IMR-90 (cell line): Measurements from ENCODE around the gene SNAPC2. TPM values are rescaled to one million over a fixed set of nuclear protein-coding genes. Genes with fewer than 3 reads are reported as not detected.

Experiments
- ATAC-seq: fragments of 200-7000 bp; cut with Tn5 transposase; 2 replicates; pipeline ENCODE4 v1.9.1; 2020; ENCODE audit warnings: low read depth, mild to moderate bottlenecking, moderate library complexity
- BruUV-seq: library from RNA; stranded (reverse); fragments of 400-500 nt; replicated peaks from 2 replicates; lab custom pipeline; 2021; lab: Mats Ljungman, UMichigan
- CTCF ChIA-PET: fragments of 300-600 bp; formaldehyde crosslinking; extraction: SDS; loops from one replicate; lab custom pipeline; 2021; ENCODE audit warnings: antibody characterized with exemption; lab: Yijun Ruan, JAX
- POLR2A ChIA-PET: fragments of 300-600 bp; sonication (Branson Sonifier 250); formaldehyde crosslinking; loops from one replicate; lab custom pipeline; 2022; ENCODE audit warnings: antibody characterized with exemption; ENCODE audit not compliant: unreplicated experiment; lab: Charles Lee
- DNase-seq: peaks from one replicate; pipeline ENCODE4 v3.0.0; 2013
- H2AFZ ChIP-seq: replicated peaks from 2 replicates; pipeline ENCODE3; 2013; ENCODE audit warnings: low read length, mild to moderate bottlenecking; ENCODE audit not compliant: poor library complexity
- H2AK5ac ChIP-seq: 2 replicates; pipeline ENCODE4 v1.6.1; 2013; ENCODE audit warnings: low read depth, low read length, inconsistent platforms
- H2AK9ac ChIP-seq: replicated peaks from 2 replicates; pipeline ENCODE3; 2013; ENCODE audit warnings: mild to moderate bottlenecking, low read depth, low read length, moderate library complexity; ENCODE audit not compliant: poor library complexity
- H2BK120ac ChIP-seq: 2 replicates; pipeline ENCODE4 v1.6.1; 2013; ENCODE audit warnings: low read depth, low read length, inconsistent platforms
- H2BK15ac ChIP-seq: 3 replicates; pipeline ENCODE4 v1.6.1; 2013; ENCODE audit warnings: low read depth, low read length, inconsistent platforms
- H2BK20ac ChIP-seq: 2 replicates; pipeline ENCODE4 v1.6.1; 2013; ENCODE audit warnings: low read depth, mild to moderate bottlenecking, inconsistent platforms, low read length, moderate library complexity
- H2BK5ac ChIP-seq: 2 replicates; pipeline ENCODE4 v1.6.1; 2013; ENCODE audit warnings: mild to moderate bottlenecking, low read depth, low read length, inconsistent platforms; ENCODE audit not compliant: poor library complexity, severe bottlenecking
- H3K14ac ChIP-seq: replicated peaks from 2 replicates; pipeline ENCODE4 v1.6.1; 2013; ENCODE audit warnings: low read depth, low read length, inconsistent platforms
- H3K18ac ChIP-seq: 2 replicates; pipeline ENCODE4 v1.6.1; 2013; ENCODE audit warnings: low read depth, low read length, control low read depth
- H3K23ac ChIP-seq: 2 replicates; pipeline ENCODE4 v1.6.1; 2013; ENCODE audit warnings: low read depth, low read length, inconsistent platforms
- H3K27ac ChIP-seq: 2 replicates; pipeline ENCODE4 v1.5.1; 2013; ENCODE audit warnings: mild to moderate bottlenecking, control low read depth, low read length; ENCODE audit not compliant: insufficient read depth
- H3K27me3 ChIP-seq: 2 replicates; pipeline ENCODE4 v1.6.1; 2013; ENCODE audit warnings: low read length; ENCODE audit not compliant: control insufficient read depth, insufficient read depth
- H3K36me3 ChIP-seq: 2 replicates; pipeline ENCODE4 v1.6.1; 2013; ENCODE audit warnings: low read length, mixed read lengths; ENCODE audit not compliant: control insufficient read depth, insufficient read depth
- H3K4ac ChIP-seq: 2 replicates; pipeline ENCODE4 v1.6.1; 2013; ENCODE audit warnings: low read depth, low read length, inconsistent platforms
- H3K4me1 ChIP-seq: 2 replicates; pipeline ENCODE4 v1.6.1; 2013; ENCODE audit warnings: low read length, mixed read lengths; ENCODE audit not compliant: control insufficient read depth, insufficient read depth
- H3K4me2 ChIP-seq: 2 replicates; pipeline ENCODE4 v1.6.1; 2013; ENCODE audit warnings: low read depth, mild to moderate bottlenecking, control low read depth, low read length, moderate library complexity
- H3K4me3 ChIP-seq: 2 replicates; pipeline ENCODE4 v1.5.1; 2013; ENCODE audit warnings: low read depth, mild to moderate bottlenecking, control low read depth, low read length, moderate library complexity; ENCODE audit not compliant: insufficient read depth
- H3K56ac ChIP-seq: 2 replicates; pipeline ENCODE4 v1.6.1; 2013; ENCODE audit warnings: low read length, inconsistent platforms; ENCODE audit not compliant: insufficient read depth; ENCODE audit errors: extremely low read depth
- H3K79me1 ChIP-seq, 2 experiments: 2 replicates each; pipeline ENCODE4 v1.6.1; 2013; ENCODE audit warnings: low read length in 2 of 2, inconsistent platforms in 1 of 2, low read depth in 1 of 2
- H3K9ac ChIP-seq: 2 replicates; pipeline ENCODE4 v1.6.1; 2013; ENCODE audit warnings: low read depth, low read length, control low read depth
- H3K9me1 ChIP-seq: 2 replicates; pipeline ENCODE4 v1.6.1; 2013; ENCODE audit warnings: low read length, inconsistent platforms; ENCODE audit not compliant: insufficient read depth
- H3K9me3 ChIP-seq: 2 replicates; pipeline ENCODE4 v1.6.1; 2013; ENCODE audit warnings: low read length; ENCODE audit not compliant: control insufficient read depth, insufficient read depth
- H4K20me1 ChIP-seq: 2 replicates; pipeline ENCODE4 v1.6.1; 2013; ENCODE audit warnings: low read length, inconsistent platforms; ENCODE audit not compliant: insufficient read depth
- H4K5ac ChIP-seq: 2 replicates; pipeline ENCODE4 v1.6.1; 2013; ENCODE audit warnings: mild to moderate bottlenecking, low read depth, low read length, control low read depth
- H4K8ac ChIP-seq, 2 experiments: 2 replicates each; pipeline ENCODE4 v1.6.1; 2013; ENCODE audit warnings: low read depth in 2 of 2, low read length in 2 of 2, control low read depth in 1 of 2, inconsistent platforms in 1 of 2
- H4K91ac ChIP-seq: 2 replicates; pipeline ENCODE4 v1.6.1; 2013; ENCODE audit warnings: low read depth, low read length, inconsistent platforms; ENCODE audit not compliant: insufficient read depth
- BHLHE40 ChIP-seq: fragments of 150-350 bp; IDR thresholded peaks from 2 replicates; pipeline ENCODE4 v1.6.1; 2016; ENCODE audit warnings: mild to moderate bottlenecking, low read depth, low read length
- CEBPB ChIP-seq: IDR thresholded peaks from 2 replicates; pipeline ENCODE4 v1.6.1; 2012; ENCODE audit warnings: low read depth, low read length, improper control_type of control experiment
- CHD1 ChIP-seq: IDR thresholded peaks from 2 replicates; pipeline ENCODE4 v1.6.1; 2012; ENCODE audit warnings: low read depth, low read length, improper control_type of control experiment
- CTCF ChIP-seq: conservative IDR thresholded peaks from 2 replicates; pipeline ENCODE4 v1.5.1; 2012; ENCODE audit warnings: mild to moderate bottlenecking, low read depth, low read length, improper control_type of control experiment
- FOS ChIP-seq: fragments of 150-350 bp; IDR thresholded peaks from 2 replicates; pipeline ENCODE4 v1.6.1; 2016; ENCODE audit warnings: low read depth, low read length
- NFE2L2 ChIP-seq: fragments of 150-350 bp; IDR thresholded peaks from 2 replicates; pipeline ENCODE4 v1.6.1; 2016; ENCODE audit warnings: low read depth, mild to moderate bottlenecking, low read length
- POLR2A ChIP-seq: IDR thresholded peaks from 2 replicates; pipeline ENCODE4 v1.6.1; 2012; ENCODE audit warnings: mild to moderate bottlenecking, low read depth, low read length
- RAD21 ChIP-seq: IDR thresholded peaks from 2 replicates; pipeline ENCODE4 v1.6.1; 2012; ENCODE audit warnings: low read length, improper control_type of control experiment
- RCOR1 ChIP-seq: IDR thresholded peaks from 2 replicates; pipeline ENCODE4 v1.6.1; 2012; ENCODE audit warnings: mild to moderate bottlenecking, low read length, improper control_type of control experiment; ENCODE audit not compliant: insufficient replicate concordance
- WGBS, 2 experiments: methylation state at CpG; one replicate each; pipeline versions ENCODE4 v1.1.5 to v1.1.7; 2013; ENCODE audit warnings: missing lambda C conversion rate in 2 of 2; ENCODE audit not compliant: insufficient read length in 1 of 2; ENCODE audit errors: extremely low coverage in 2 of 2; 5-methylcytosine and 5-hydroxymethylcytosine counted together
- dilution Hi-C: fragments of 300-500 bp; cut with HindIII; formaldehyde crosslinking; loops from one replicate; pipeline ENCODE4 v1.14.3; 2018; ENCODE audit warnings: low sequenced_read_pairs; ENCODE audit not compliant: unreplicated experiment
- in situ Hi-C: fragments of 300-500 bp; cut with MboI; formaldehyde crosslinking; loops from 3 replicates; pipeline ENCODE4 v1.14.3; 2019; ENCODE audit warnings: low sequenced_read_pairs, inconsistent platforms, mixed read lengths
- intact Hi-C: fragments of 100-400 bp; cut with micrococcal nuclease; formaldehyde crosslinking; loops from 2 replicates; pipeline ENCODE4 v1.10.0; 2022
- polyA plus RNA-seq, 3 experiments: library from polyadenylated mRNA; depleted of rRNA; stranded (reverse); fragments of >200 nt; gene quantifications; 2 replicates each; pipeline ENCODE4 v1.2.3, GENCODE V29; 2012; ENCODE audit warnings: low replicate concordance in 1 of 3
- total RNA-seq: library from RNA; depleted of rRNA; stranded (reverse); fragments of >200 nt; gene quantifications from 2 replicates; pipeline ENCODE4 v1.2.3, GENCODE V29; 2012

The SNAPC2 gene
- total and polyA plus RNA-seq, 2 of the 4 experiments (the other 2 are of a cell fraction) = 12.5 to 29.2 TPM

GRCh38 chr19:7899751-7900378, 20.3 kb upstream of the SNAPC2 start:
- H2AK5ac ChIP-seq = no peak overlapping the region
- no peak overlapping the region for H4K8ac ChIP-seq
- H2AFZ ChIP-seq = no peak overlapping the region
- no peak overlapping the region for H3K9ac ChIP-seq
- peaks cover 7% of the 10 kb centered on the region for H3K4me1 ChIP-seq
- H2BK120ac ChIP-seq = no peak overlapping the region
- H2AK9ac ChIP-seq = no peak overlapping the region
- dilution Hi-C loops = no loop called here
- peaks cover 8% of the 10 kb centered on the region for H4K20me1 ChIP-seq
- intact Hi-C loops = no loop called here
- no TSS peak for BruUV-seq
- H3K9me1 ChIP-seq = peaks cover 10% of the 10 kb centered on the region
- H3K4me2 ChIP-seq = no peak overlapping the region
- peaks cover 9 to 21% of the 10 kb centered on the region in 2 experiments; a peak in 3 of 4 replicates for H3K79me1 ChIP-seq
- no peak for DNase-seq
- H2BK5ac ChIP-seq = no peak overlapping the region
- H2BK20ac ChIP-seq = no peak overlapping the region
- H3K23ac ChIP-seq = no peak overlapping the region
- in situ Hi-C loops = no loop called here
- WGBS, 2 experiments = 95% methylated on average over 21 of the region's 34 CpGs; no CpG with 5 or more reads in 1 of the 2 experiments
- no peak overlapping the region for H3K27ac ChIP-seq
- H4K5ac ChIP-seq = no peak overlapping the region
- TF ChIP-seq CHD1 (no peak), RCOR1 (no peak), FOS (no peak), BHLHE40 (no peak), CTCF (no peak), RAD21 (no peak), CEBPB (no peak), POLR2A (no peak), NFE2L2 (no peak)
- no peak overlapping the region for H4K91ac ChIP-seq
- no peak overlapping the region for H3K18ac ChIP-seq
- H3K4me3 ChIP-seq = no peak overlapping the region
- no peaks in the 10 kb centered on the region for H3K27me3 ChIP-seq
- peaks cover 16% of the 10 kb centered on the region for H3K36me3 ChIP-seq
- no peak overlapping the region for H2BK15ac ChIP-seq
- POLR2A ChIA-PET = interaction anchor here (0.5 to 0.7 kb wide), 2 partner anchors 14 to 21 kb away, joined by 3 to 9 read pairs; no protein-coding TSS in a partner anchor
- no peak for ATAC-seq
- no peak overlapping the region for H3K14ac ChIP-seq
- H3K56ac ChIP-seq = no peak overlapping the region
- H3K9me3 ChIP-seq = no peaks in the 10 kb centered on the region
- CTCF ChIA-PET = no interaction called here
- no peak overlapping the region for H3K4ac ChIP-seq
